Dedifferentiated amniotic fluid mesenchymal stem cell (primary cell): ENCODE data around the gene STX5.
"Not testable (repeated sequence)": the region's sequence is repeated elsewhere in the genome, so short reads cannot be mapped to it uniquely, and the experiment has no call there.

Experiments
- DNase-seq: peaks from one replicate; pipeline ENCODE4 v3.0.0-alpha.2; 2016; ENCODE audit errors: extremely low spot score

The STX5 gene

DNA sequence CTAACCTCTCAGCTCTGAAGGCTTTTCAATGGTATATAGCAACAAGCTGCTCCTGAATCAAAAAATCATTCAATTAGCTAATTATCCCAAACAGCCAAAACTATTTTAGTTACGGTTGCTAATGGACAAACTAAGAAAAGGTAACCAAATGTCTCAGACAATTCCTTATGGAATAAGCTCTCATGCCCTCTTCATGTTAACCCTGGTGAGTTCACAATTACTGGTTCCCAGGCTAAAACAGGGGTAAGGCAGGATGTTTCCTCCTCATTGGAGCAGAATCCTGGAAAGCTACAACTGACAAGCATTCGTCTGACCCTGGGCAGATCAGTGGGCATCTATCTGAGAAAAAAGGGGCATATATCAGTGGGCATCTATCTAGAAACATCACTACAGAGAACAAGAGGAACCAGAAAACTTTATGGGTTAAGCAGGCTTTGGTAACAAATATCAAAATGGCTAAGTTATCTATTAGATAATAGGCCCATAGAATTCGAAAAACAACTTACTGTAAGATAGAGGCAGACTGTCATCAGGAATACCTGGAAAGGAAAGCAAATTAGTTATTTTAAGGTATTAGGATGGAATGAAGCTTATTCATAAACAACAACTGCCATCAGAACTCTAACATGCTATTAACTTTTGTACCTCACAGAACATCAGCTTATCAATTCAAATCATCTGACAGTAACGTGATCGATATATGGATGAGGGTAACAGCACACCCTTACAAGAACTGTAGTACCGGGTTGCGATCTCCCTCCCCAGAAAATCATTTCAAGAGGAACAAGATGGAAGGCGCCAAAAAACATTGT lies 22.4 kb upstream of the STX5 start:
- no peak for DNase-seq

DNA sequence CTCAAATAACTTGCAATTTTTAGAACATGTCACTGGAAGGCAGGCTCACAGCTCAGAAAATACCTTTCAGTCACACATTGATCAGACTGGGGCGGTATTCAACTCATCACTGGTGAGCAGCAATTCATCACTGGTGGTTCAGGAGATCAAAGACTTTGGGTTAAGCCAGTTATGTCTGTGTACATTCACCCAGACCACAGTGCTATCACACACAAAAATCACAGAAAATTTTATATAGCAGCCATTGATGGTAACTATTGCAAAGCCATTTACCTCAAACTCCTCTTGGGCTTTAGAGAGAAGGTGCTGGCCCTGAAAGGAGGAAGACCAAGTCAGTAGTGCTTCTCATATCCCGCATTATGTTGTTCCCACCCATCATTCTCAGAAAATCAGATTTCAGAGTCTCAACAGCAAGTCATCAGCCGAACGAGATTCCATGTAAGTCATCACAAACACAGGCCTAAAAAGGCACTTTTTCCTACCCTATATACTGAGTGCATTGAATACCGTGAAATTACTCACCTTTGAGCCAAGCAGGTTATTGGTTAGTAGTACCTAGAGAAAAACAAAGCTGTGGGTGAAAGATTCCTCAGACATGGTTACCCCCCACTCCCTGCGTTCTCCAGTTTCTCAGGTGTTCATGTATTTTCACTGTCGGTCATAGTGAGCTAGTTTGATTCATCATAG lies 21.6 kb upstream of the STX5 start:
- no peak for DNase-seq

DNA sequence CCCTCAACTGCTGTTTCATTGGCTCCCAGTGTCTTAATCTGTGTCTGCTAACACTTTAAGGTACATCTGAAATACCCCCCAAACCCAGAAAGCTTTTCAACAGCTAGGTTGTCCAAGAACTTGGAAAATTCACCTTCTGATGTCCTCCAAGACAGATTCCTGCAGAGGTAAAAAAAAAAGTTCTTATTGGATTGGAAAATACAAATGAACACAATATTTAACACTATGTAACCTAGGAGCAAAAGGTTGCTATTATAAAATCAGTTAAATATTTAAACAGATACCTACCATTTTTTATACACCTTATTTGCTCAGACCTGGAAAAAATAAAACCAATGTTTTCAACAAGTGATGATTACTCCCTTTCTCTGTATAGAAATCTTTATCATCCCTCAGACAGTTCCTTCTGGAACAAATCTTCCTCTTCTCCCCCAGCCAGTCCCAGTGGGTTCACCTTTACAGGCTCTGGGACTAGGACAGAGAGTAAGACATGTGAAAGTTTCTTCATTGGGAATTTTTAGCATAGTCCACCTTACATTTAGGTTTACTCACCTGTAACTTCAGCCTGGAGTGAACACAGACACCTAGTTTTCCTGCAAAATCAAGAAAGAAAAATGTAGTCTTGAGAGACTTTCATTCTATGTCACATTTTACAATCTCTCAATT lies 20.8 kb upstream of the STX5 start:
- DNase-seq, result no peak

DNA sequence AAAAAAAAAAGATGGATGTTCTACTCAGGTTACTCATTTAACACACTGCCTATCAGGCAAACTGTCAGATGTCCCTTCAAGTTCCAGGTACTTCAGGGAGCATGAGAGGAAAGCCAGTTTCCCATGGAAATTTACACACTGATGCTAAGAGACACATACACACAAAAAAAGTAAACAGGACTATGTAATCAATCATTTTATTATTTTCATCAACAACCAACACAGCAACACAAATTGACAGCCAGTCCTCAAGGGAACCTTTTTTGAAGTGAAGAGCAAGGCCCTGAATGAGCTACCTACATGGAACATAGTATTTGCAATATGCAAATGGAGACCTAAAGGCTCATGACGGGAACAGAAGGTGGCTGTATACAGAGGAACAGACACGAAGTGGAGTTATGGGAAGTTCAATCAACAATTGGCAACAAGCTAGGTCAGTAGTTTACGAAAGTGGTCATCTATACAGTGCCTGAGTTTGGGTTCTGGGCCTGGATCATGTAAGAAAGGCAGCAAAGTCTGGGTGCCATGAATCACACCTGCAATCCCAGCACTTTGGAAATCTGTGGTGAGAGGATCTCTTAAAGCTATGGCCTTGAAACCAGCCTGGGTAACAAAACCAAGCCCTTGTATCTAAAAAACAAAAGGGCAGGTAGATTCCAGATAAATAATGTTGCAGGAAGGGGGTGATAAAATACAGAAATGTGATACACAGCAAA lies 20.1 kb upstream of the STX5 start:
- DNase-seq, result no peak

DNA sequence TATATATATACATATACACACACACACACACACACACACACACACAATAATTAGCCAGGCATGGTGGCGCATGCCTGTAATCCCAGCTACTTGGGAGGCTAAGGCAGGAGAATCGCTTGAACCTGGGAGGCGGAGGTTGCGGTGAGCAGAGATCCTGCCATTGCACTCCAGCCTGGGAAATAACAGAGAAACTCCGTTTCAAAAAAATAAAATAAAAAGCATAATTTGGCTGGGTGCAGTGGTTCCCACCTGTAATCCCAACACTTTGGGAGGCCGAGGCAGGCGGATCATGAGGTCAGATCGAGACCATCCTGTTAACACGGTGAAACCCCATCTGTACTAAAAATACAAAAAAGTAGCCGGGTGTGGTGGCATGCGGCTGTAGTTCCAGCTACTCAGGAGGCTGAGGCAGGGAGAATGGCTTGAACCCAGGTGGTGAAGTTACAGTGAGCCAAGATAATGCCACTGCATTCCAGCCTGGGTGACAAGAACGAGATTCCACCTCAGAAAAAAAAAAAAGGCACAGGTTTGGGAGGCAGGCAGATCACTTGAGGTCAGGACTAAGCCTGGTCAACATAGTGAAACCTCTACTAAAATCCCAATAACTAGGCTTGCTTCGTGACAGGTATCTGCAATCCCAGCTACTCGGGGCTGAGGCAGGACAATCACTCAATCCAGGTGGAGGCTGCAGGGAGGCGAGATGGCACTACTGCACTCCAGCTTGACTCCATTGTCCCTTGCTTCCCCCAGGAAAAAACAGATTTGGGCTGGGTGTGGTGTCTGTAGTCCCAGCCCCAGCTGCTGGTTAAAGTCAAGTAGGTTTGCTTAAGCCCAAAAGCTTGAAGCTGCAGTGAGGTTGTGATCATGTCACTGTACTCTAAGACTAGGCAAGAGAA lies 19.3 kb upstream of the STX5 start:
- DNase-seq, result no peak

DNA sequence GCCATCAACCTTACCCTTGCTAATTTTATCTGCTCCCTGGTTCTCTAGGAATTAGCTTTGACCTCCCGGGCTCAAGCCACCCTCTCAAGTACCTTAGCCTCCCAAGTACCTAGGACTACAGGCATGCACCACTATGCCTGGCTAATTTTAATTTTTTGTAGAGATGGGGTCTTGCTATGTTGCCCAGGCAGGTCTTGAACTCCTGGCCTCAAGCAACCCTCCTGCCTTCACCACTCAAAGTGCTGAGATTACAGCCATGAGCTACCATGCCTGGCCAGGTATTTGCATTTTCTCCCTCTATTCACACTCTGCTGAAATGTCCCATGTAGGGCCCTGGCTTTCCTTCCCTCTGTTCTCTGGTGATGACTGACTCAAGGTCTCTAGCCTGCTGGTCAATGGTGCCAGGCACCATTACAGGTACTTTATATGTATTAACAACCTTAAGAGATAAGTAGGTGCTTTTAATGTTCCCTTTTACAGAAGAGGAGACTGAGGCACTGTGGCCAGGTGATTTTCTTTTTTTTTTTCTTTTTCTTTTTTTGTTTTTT lies 16.0 kb upstream of the STX5 start:
- no peak for DNase-seq

DNA sequence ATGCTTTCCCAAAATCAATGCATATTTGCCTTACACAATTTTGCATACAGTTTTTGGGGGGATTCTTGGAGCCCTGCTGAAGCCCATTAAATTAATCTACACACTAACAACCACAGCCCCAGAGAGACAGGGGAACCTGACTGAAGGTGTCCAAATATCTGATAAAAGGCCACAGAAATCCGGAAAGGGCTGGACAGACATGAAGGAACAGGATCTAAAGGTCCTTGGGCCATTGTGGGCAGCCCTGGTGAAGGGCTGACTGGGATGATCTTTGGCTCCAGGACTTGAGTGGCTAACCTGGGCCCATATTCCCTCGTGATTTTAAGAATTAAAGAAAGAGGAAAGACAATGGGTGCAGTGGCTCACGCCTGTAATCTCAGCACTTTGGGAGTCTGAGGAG lies 14.3 kb upstream of the STX5 start:
- DNase-seq, result no peak

DNA sequence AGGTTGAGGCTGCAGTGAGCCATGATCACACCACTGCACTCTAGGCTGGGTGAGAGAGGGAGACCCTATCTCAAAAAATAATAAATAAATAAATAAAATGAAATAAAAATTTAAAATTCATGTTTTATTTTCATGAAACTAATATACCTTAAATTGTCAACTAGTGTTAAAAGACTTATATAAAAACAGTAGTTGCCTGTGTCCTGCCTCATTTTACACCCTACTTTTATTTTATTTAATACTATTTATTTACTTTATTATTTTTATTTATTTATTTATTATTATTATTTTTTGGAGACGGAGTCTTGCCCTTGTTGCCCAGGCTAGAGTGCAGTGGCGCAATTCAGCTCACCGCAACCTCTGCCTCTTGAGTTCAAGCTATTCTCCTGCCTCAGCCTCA lies 12.3 kb upstream of the STX5 start:
- DNase-seq, result no peak

DNA sequence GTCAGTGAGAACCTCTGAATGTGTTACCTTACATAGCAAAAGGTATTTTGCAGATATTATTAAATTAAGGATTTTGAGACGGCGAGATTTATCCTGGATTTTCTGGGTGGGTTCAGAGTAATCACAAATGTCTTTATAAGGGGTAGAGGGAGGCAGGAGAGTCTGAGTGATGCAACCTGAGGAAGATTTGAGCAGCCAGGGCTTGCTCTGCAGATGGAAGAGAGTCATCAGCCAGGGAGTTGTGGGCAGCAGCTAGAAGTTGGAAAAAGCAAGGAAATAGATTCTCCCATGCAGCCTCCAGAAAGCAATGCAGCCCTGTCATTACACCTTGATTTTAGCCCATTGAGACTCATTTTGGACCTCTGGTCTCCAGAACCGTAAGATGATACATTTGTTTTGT lies 11.6 kb upstream of the STX5 start:
- no peak for DNase-seq

DNA sequence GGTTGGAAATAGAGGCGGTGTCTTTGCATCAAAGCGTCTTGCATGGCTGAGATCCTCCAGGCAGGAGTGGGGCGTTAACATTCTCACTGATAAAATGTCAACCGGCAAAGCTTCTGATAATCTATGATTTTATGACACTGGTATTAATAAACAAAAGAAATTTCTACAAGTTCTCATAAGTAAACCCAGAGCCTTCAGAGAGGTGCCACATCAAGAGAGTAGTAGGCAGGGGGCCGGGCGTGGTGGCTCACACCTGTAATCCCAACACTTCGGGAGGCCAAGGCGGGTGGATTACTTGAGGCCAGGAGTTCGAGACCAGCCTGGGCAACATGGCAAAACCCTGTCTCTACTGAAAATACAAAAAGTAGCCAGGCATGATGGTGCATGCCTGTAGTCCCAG lies 11.0 kb upstream of the STX5 start:
- DNase-seq, result not testable (repeated sequence)

DNA sequence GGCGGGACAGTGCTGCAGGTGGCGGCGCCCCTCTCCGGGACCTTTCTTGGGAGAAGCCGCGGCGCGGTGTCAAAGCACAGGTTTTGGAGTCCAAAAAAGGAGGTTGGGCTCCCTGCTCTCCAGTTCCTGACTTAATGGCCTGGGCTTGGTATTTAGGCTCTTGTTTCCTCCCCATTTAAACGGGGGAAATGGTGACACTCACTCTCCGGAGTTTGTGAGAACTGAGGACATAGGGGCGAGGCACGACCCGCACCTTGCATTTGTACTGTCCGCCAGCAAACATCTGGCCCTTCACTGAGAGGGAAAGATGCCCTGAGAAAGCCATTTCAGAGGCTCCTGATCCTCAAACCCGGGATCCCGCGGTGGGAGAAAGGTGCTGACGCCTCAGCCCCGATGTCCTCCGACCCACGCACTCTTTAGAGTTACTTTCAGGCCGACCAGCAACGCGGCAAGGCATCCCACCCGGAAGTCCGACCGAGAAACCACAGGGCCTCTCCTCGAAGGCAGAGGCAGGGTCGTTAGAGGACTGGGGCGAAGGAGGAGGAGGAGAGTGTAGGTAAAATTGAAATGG lies 10.4 kb upstream of the STX5 start:
- DNase-seq, result no peak

DNA sequence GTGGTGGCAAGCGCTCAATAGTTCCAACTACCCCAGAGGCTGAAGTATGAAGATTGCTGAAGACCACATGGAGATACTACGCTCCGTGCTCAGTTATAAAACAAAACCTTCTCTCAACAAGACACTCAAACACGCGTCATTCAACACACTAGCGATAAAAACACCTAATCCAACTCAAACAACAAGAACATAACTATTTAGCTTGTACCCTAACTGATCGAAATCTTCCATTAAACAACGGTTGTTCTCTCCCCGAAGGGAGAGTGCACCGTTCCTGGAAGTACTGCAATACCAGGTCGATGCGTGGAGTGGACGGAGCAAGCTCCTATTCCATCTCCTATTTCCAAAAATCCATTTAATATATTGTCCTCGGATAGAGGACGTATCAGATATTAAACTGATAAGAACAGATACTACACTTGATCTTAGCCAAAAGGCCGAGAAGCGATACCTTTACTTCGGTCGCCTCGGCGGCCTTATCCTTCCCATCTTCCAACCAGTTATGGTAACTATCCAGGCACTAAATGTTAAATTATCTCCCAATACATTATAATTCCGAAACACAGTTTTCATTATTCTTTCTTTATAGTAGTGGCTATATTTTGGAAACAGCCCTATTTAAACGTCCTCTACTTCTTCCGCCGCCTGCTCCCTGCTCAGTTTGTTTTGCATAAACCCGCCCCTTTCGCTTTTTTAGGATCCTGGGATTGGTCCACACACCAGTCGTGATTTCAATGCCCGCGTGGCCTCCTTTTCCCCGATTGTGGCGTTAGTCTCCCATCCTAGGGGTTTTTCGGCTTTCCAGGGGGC lies 9.7 kb upstream of the STX5 start:
- DNase-seq, result peak; percentile 97

DNA sequence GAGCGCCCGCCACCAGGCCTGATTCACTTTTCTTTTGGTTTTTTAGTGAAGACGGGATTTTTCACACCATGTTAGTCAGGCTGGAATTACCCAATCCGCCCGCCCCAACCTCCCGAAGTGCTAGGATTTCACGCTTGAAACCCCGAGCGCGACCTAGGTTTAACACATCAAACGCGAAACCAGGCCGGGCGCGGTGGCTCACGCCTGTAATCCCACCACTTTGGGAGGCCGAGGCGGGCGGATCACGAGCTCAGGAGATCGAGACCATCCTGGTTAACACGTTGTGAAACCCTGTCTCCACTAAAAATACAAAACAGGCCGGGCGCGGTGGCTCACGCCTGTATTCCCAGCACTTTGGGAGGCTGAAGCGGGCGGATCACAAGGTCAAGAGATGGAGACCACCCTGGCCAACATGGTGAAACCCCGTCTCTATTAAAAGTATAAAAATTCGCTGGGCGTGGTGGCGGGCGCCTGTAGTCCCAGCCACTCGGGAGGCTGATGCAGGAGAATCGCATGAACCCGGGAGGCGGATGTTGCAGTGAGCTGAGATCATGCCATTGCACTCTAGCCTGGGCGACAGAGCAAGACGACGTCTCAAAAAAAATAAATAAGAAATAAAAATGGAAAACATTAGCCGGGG lies 9.0 kb upstream of the STX5 start:
- peak; percentile 65 for DNase-seq

DNA sequence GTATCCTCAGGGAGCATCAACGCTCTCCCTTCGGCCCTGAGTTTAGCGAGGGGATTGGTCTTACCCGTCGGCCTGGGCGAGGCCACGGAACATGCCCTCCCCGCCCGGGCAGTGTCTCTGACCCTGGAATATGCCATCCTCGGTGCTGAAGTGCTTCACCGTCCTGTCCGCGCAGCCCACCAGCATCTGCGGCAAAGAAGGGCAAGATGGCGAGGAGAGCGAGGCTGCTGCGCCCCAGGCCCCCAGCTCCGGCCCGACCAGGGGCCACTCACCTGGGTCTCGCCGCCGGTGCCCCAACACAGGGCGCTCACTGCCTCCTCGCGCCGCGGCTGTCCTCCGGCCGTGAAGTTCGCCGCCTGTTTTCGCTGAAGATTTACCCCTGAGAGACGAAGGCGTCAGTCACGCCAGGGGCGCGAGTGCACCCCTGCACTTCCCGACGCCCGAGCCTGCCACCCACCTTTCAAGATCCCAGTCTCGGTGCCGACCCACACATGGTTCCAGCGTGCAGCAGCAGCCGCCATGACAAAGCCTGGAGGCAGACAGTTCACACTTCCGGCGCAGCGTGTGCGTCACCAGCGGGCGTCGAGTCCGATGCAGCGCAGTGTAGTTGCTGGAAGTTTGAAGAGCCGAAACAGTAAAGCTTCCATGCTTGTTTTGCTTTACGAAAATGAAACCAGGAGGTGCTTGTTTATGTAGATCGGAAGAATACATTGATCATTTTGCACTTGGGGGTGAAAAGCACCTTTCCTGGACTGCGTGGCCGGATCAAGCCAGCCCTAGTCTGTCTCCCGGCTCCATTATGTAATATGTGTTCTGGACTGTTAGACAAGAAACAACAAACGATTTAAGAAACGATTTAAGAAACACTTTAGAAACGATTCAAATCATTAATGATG lies 7.4 kb upstream of the STX5 start, which contains the start of gene WDR74:
Gene WDR74 (minus strand): TSS at position 541 of the 896 bp plus-strand sequence. CDS start 20 bp downstream, at position 521.
- peak; percentile 97 for DNase-seq

DNA sequence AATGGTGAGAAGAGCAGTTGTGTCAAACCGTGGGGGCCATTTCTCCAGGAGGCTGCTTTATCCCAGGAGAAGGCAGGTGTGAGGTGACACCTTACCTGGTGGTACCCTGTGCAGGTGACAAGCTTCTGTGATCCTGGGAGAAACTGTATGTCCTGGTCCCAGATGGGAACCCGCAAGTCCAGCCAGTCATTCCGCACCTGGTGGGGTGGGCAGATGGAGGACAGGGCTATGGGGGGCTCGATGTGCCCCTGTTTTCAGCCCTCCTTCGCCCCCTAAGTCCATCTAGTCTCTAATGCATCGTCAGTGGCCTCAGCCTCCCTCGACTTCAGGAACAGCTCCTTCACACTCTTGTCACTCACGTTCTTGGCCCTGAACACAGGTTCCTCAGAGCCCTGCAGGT lies 3.5 kb upstream of the STX5 start:
- DNase-seq, result no peak

DNA sequence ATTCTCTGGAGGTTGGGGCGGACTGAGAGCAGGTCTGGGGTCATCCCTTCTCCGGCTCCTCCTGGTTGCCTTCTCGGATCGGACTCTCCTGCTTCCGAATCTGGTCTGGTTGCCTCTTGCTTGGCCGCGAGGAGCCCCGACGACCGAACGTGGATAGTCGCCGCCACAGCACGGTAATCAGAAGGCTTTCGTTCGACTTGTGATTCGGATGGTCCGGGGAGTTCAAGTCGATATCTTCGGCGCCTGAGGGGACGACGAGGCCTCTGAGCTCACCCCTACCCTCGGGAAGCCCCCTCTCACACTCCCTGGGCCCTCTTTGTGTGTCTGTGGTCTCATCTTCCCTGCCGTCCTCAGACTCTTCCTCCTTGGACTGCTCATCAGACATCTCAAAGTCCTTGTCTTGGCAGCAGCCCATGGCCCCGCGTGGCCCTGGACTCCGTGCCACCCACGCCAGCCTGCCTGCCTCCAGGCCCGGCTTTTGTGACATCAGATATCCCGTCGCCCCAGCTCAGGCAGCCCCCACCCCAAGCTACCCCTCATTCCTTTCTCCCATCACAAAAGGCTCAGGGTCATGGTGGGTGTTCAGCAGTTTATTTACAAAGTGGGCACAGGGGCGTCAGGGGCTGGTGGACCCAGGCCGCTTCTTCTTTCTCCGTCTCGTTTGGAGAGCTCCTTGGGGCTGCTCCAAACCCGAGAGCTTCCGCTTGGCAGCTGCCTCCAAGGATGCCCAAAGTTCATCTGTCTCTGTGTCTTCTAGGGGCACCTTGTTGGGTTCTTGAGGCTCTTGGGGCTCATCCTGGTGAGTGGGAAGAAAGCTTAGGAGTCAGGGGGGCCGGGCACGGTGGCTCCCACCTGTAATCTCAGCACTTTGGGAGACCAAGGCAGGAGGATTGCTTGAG lies 734 bp upstream of the STX5 start, which contains the start of gene TEX54:
Gene TEX54 (minus strand): TSS at position 506 of the 899 bp plus-strand sequence.
- no peak for DNase-seq
